Liver (tissue), 9 donors: Measurements from ENCODE around the gene EIF4B. TPM values are rescaled to one million over a fixed set of nuclear protein-coding genes. Genes with fewer than 3 reads are reported as not detected.

Experiments used
- DNase-seq: peaks from one replicate; pipeline ENCODE4 v3.0.0-alpha.2; 2017; ENCODE audit warnings: low spot score
- H3K27ac ChIP-seq, 2 donors: one replicate each; pipeline ENCODE4 v1.7.0; 2013; ENCODE audit warnings: inconsistent platforms in 2 of 2, low read length in 2 of 2, control low read depth in 1 of 2, low read depth in 1 of 2, mild to moderate bottlenecking in 1 of 2
- H3K27me3 ChIP-seq, 4 donors: one replicate each; pipeline versions ENCODE4 v1.6.1 to v1.7.0; 2013; ENCODE audit warnings: low read length in 3 of 4, inconsistent platforms in 1 of 4, mild to moderate bottlenecking in 1 of 4, moderate library complexity in 1 of 4; ENCODE audit not compliant: control insufficient read depth in 4 of 4, insufficient read depth in 4 of 4
- H3K36me3 ChIP-seq, 4 donors: one replicate each; pipeline versions ENCODE4 v1.6.1 to v1.7.0; 2013; ENCODE audit warnings: low read length in 3 of 4, mild to moderate bottlenecking in 3 of 4, low read depth in 1 of 4, moderate library complexity in 1 of 4; ENCODE audit not compliant: control insufficient read depth in 4 of 4, insufficient read depth in 3 of 4
- H3K4me1 ChIP-seq, 4 donors: one replicate each; pipeline versions ENCODE4 v1.6.1 to v1.7.0; 2013; ENCODE audit warnings: low read length in 3 of 4, mild to moderate bottlenecking in 3 of 4, moderate library complexity in 1 of 4; ENCODE audit not compliant: control insufficient read depth in 4 of 4, insufficient read depth in 4 of 4
- H3K4me3 ChIP-seq, 3 donors: one replicate each; pipeline versions ENCODE4 v1.6.1 to v1.7.0; 2013; ENCODE audit warnings: low read length in 3 of 3, control low read depth in 1 of 3, low read depth in 1 of 3, mild to moderate bottlenecking in 1 of 3
- H3K9ac ChIP-seq, 2 donors: one replicate each; pipeline ENCODE4 v1.7.0; 2013; ENCODE audit warnings: low read length in 2 of 2, mild to moderate bottlenecking in 2 of 2, moderate library complexity in 2 of 2, control low read depth in 1 of 2, low read depth in 1 of 2
- H3K9me3 ChIP-seq, 4 donors: one replicate each; pipeline versions ENCODE4 v1.6.1 to v1.7.0; 2013; ENCODE audit warnings: low read length in 3 of 4; ENCODE audit not compliant: control insufficient read depth in 4 of 4
- ATF3 ChIP-seq: IDR thresholded peaks from 2 replicates; pipeline ENCODE4 v1.6.1; 2016; ENCODE audit warnings: antibody characterized with exemption
- CTCF ChIP-seq: fragments of 150-350 bp; IDR thresholded peaks from 2 replicates; pipeline ENCODE4 v1.5.1; 2017; ENCODE audit warnings: improper control_type of control experiment, low read depth, low read length; ENCODE audit not compliant: missing input control
- EGR1 ChIP-seq, 2 donors: IDR thresholded peaks; 2 replicates each; pipeline ENCODE4 v1.6.1; 2016 to 2018; ENCODE audit warnings: antibody characterized with exemption in 2 of 2, low read depth in 2 of 2
- FOXA1 ChIP-seq: IDR thresholded peaks from 2 replicates; pipeline ENCODE4 v1.6.1; 2016; ENCODE audit warnings: antibody characterized with exemption
- FOXA2 ChIP-seq: IDR thresholded peaks from 2 replicates; pipeline ENCODE4 v1.6.1; 2016; ENCODE audit warnings: antibody characterized with exemption
- GABPA ChIP-seq, 2 donors: IDR thresholded peaks in 1 of 2; conservative IDR thresholded peaks in 1 of 2; 2 replicates each; pipeline ENCODE4 v1.6.1; 2016; ENCODE audit warnings: antibody characterized with exemption in 2 of 2, mild to moderate bottlenecking in 1 of 2, moderate library complexity in 1 of 2
- HNF4A ChIP-seq, 2 donors: conservative IDR thresholded peaks; 2 replicates each; pipeline ENCODE4 v1.6.1; 2016; ENCODE audit warnings: antibody characterized with exemption in 2 of 2, mild to moderate bottlenecking in 2 of 2
- HNF4G ChIP-seq: IDR thresholded peaks from 2 replicates; pipeline ENCODE4 v1.6.1; 2016; ENCODE audit warnings: antibody characterized with exemption
- JUND ChIP-seq, 2 donors: IDR thresholded peaks; 2 replicates each; pipeline ENCODE4 v1.6.1; 2016; ENCODE audit warnings: antibody characterized with exemption in 2 of 2
- MAX ChIP-seq: IDR thresholded peaks from 2 replicates; pipeline ENCODE4 v1.6.1; 2016; ENCODE audit warnings: antibody characterized with exemption
- NR2F2 ChIP-seq: IDR thresholded peaks from 2 replicates; pipeline ENCODE4 v1.6.1; 2016; ENCODE audit warnings: antibody characterized with exemption
- RAD21 ChIP-seq, 2 donors: IDR thresholded peaks; 2 replicates each; pipeline ENCODE4 v1.6.1; 2016; ENCODE audit warnings: antibody characterized with exemption in 2 of 2, mild to moderate bottlenecking in 2 of 2
- REST ChIP-seq: IDR thresholded peaks from 2 replicates; pipeline ENCODE4 v1.6.1; 2016; ENCODE audit warnings: antibody characterized with exemption, mild to moderate bottlenecking
- RXRA ChIP-seq, 2 donors: IDR thresholded peaks; 2 replicates each; pipeline ENCODE4 v1.6.1; 2017 to 2018; ENCODE audit warnings: antibody characterized with exemption in 2 of 2, mild to moderate bottlenecking in 1 of 2
- SP1 ChIP-seq: IDR thresholded peaks from 2 replicates; pipeline ENCODE4 v1.6.1; 2018; ENCODE audit warnings: antibody characterized with exemption, mild to moderate bottlenecking
- TAF1 ChIP-seq: conservative IDR thresholded peaks from 2 replicates; pipeline ENCODE4 v1.6.1; 2016; ENCODE audit warnings: antibody characterized with exemption, mild to moderate bottlenecking
- YY1 ChIP-seq: IDR thresholded peaks from 2 replicates; pipeline ENCODE4 v1.6.1; 2016; ENCODE audit warnings: antibody characterized with exemption, mild to moderate bottlenecking
- ZBTB33 ChIP-seq: IDR thresholded peaks from 2 replicates; pipeline ENCODE4 v1.6.1; 2016; ENCODE audit warnings: antibody characterized with exemption
- WGBS: extraction: QIAGEN DNeasy Blood & Tissue Kit; methylation state at CpG from one replicate; pipeline ENCODE4 v1.1.7; 2013; 5-methylcytosine and 5-hydroxymethylcytosine counted together
- polyA plus RNA-seq, 2 donors: library from polyadenylated mRNA; stranded (reverse) in 1 of 2; unstranded in 1 of 2; fragments of 200-250 nt in 1 of 2; fragments of >200 nt in 1 of 2; fragmentation: Nextera tagmentation in 1 of 2; extraction: Ambion mirVana in 1 of 2; gene quantifications; one replicate each; pipeline versions ENCODE4 v1.2.1 to v1.2.3, GENCODE V29; 2013 to 2015
- total RNA-seq, 2 donors: library from RNA; depleted of rRNA; stranded (reverse); fragments of >200 nt; gene quantifications; one replicate each; pipeline ENCODE4 v1.2.3, GENCODE V29; 2014
- donor health status: healthy.
- donor health status: healthy.
- donor health status: healthy.
- donor health status: healthy.
- donor health status: healthy.

EIF4B gene
- total and polyA plus RNA-seq, 4 donors, result 32.1 to 273 (median 169) TPM

GRCh38 chr12:53036802-53037201 is 30.5 kb downstream of the EIF4B start:
- DNase-seq, result no peak
- TF ChIP-seq MAX, result no peak
- no peak for TF ChIP-seq REST
- TF ChIP-seq HNF4A (conservative IDR thresholded peaks at IDR 0.05), result no peak
- no peak for TF ChIP-seq GABPA (IDR thresholded peaks at IDR 0.05 in 1 of 2, conservative IDR thresholded peaks at IDR 0.05 in 1 of 2)
- no peak for TF ChIP-seq EGR1 (IDR thresholded peaks at IDR 0.05; ENCODE audit: low read depth in 2 of 2)
- Histone ChIP-seq H3K36me3 (peaks cover 21 to 64% (median 52%) of the 10 kb centered on the region in 4 donors), H3K9ac (no peak overlapping the region), H3K27ac (no peak overlapping the region), H3K27me3 (no peaks in the 10 kb centered on the region), H3K9me3 (no peaks in the 10 kb centered on the region), H3K4me3 (no peak overlapping the region), H3K4me1 (no peaks in the 10 kb centered on the region)
- WGBS, result 88% methylated on average over 3 of the region's 3 CpGs

- Histone ChIP-seq H3K9me3 (no peaks in the 10 kb centered on the region), H3K36me3 (peaks cover 12 to 43% (median 39%) of the 10 kb centered on the region in 4 donors), H3K27me3 (no peaks in the 10 kb centered on the region), H3K9ac (no peak overlapping the region), H3K4me3 (no peak overlapping the region), H3K27ac (no peak overlapping the region), H3K4me1 (no peaks in the 10 kb centered on the region)
- 78% methylated on average over 4 of the region's 4 CpGs for WGBS
- TF ChIP-seq FOXA1, result no peak
- no peak for TF ChIP-seq RAD21 (IDR thresholded peaks at IDR 0.05)
- TF ChIP-seq ATF3, result no peak
- no peak for TF ChIP-seq NR2F2
- no peak for TF ChIP-seq REST
- no peak for TF ChIP-seq EGR1 (IDR thresholded peaks at IDR 0.05; ENCODE audit: low read depth in 2 of 2)
- no peak for TF ChIP-seq SP1
- TF ChIP-seq FOXA2, result no peak
- TF ChIP-seq ZBTB33, result no peak
- no peak for TF ChIP-seq JUND (IDR thresholded peaks at IDR 0.05)
- no peak for TF ChIP-seq CTCF
- no peak for TF ChIP-seq RXRA (IDR thresholded peaks at IDR 0.05)
- no peak for TF ChIP-seq YY1
- TF ChIP-seq GABPA (IDR thresholded peaks at IDR 0.05 in 1 of 2, conservative IDR thresholded peaks at IDR 0.05 in 1 of 2), result no peak
- no peak for TF ChIP-seq MAX
- TF ChIP-seq TAF1, result no peak
- no peak for TF ChIP-seq HNF4G
- DNase-seq, result no peak
These were observed 33.6 kb downstream of the EIF4B start for GRCh38 chr12:53039851-53040250.
